ENCODE data around the gene ZEB2. TPM values are rescaled to one million over a fixed set of nuclear protein-coding genes. Genes with fewer than 3 reads are reported as not detected.

Gene ZEB2
- total RNA-seq, 1 experiment from 2014 or later = 1.2 TPM

- Histone ChIP-seq H2BK12ac (ENCODE audit: insufficient read length, low read depth, low read length) (no peak overlapping the region), H2BK20ac (ENCODE audit: low read depth, low read length, poor library complexity, severe bottlenecking) (no peak overlapping the region), H3K18ac (ENCODE audit: insufficient read length, low read depth, low read length) (no peak overlapping the region), H2BK5ac (ENCODE audit: insufficient read length, low read length) (no peak overlapping the region), H3K4me1 (ENCODE audit: insufficient read depth, low read length) (peaks cover 7% of the 10 kb centered on the region; the same call in 1 of the 2 replicates), H3K56ac (ENCODE audit: insufficient read length, low read depth, low read length) (no peak overlapping the region), H3K9me3 (ENCODE audit: control insufficient read depth, low read depth, low read length) (no peaks in the 10 kb centered on the region), H4K91ac (ENCODE audit: insufficient read length, low read depth, low read length) (no peak overlapping the region), H4K8ac (replicated peaks; ENCODE audit: insufficient read length, low read depth, low read length) (no peak overlapping the region), H3K27ac (ENCODE audit: insufficient read length, low read depth, low read length) (no peak overlapping the region), H3K9ac (ENCODE audit: extremely low read depth, insufficient read length, low read length) (no peak overlapping the region), H4K5ac (ENCODE audit: insufficient read length, low read depth, low read length) (no peak overlapping the region), H3K27me3 (ENCODE audit: insufficient read depth, low read length) (no peaks in the 10 kb centered on the region; the same call in 1 of the 2 replicates), H2AFZ (ENCODE audit: low read length) (no peak overlapping the region), H3K4ac (ENCODE audit: low read depth, low read length) (no peak overlapping the region), H2BK15ac (ENCODE audit: low read depth, low read length) (no peak overlapping the region), H3K23me2 (ENCODE audit: insufficient read length, low read depth, low read length, poor library complexity, severe bottlenecking) (no peaks in the 10 kb centered on the region), H4K20me1 (ENCODE audit: control insufficient read depth, insufficient read depth, insufficient read length) (no peaks in the 10 kb centered on the region), H3K79me1 (ENCODE audit: insufficient read depth, low read depth, low read length, poor library complexity, severe bottlenecking) (no peaks in the 10 kb centered on the region), H3K23ac (ENCODE audit: insufficient read length, low read depth, low read length) (no peak overlapping the region), H3K14ac (ENCODE audit: insufficient read depth, low read length) (no peak overlapping the region), H3T11ph (ENCODE audit: low read length) (no peak overlapping the region), H2BK120ac (ENCODE audit: low read depth, low read length, poor library complexity, severe bottlenecking) (no peak overlapping the region), H2AK5ac (ENCODE audit: insufficient read length, low read length) (no peak overlapping the region), H3K79me2 (ENCODE audit: insufficient read depth, low read length) (no peaks in the 10 kb centered on the region), H3K4me2 (ENCODE audit: insufficient read depth, insufficient read length, low read length) (no peak overlapping the region)
- no peak overlapping the region for H3K4me3 Mint-ChIP-seq
- H3K36me3 Mint-ChIP-seq (ENCODE audit: insufficient read depth in 1 of 3, low read depth in 3 of 3) = no peaks in the 10 kb centered on the region
- no peaks in the 10 kb centered on the region for H3K9me3 Mint-ChIP-seq
- H3K27me3 Mint-ChIP-seq (ENCODE audit: low read depth) = peaks cover 10% of the 10 kb centered on the region
- no CpG with 5 or more reads among the region's 5 CpGs for WGBS (ENCODE audit: extremely low coverage, insufficient read length, low lambda C conversion rate)
- H3K4me1 Mint-ChIP-seq = peaks cover 37 to 46% of the 10 kb centered on the region in 2 experiments
- no peak overlapping the region; a peak in 1 of 7 replicates for H3K27ac Mint-ChIP-seq
- TF ChIP-seq CTCF (conservative IDR thresholded peaks at IDR 0.05) = no peak
- DNase-seq = no peak
Observed at GRCh38 chr2:144453486-144454158, 66.3 kb downstream of the ZEB2 start.

Data from H9 (cell line).